ENCODE data around the gene TMEM140. TPM values are rescaled to one million over a fixed set of nuclear protein-coding genes. Genes with fewer than 3 reads are reported as not detected.

Gene TMEM140
- total RNA-seq, 1 donor from 2014 or later, result 0.27 TPM

DNA sequence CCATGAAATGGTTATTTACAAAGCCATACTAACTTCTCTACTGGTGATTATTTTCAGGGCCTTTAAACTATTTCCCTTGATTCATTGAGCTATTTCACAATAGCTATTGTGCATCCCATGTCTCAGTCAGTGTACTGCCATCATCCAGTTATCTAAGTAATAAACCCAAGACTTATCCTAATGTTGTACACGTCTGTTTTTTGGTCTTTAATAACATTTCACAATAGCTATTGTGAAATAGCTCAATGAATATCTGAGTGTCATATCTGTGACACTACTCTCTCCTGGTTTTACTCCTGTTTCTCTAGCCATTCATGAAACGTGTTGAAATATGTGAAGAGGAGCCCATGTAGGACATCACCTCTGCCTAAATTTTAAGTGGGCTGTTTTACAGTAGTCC is 36.5 kb upstream of the TMEM140 start:
- Mint-ChIP-seq H3K4me1 (ENCODE audit: low read depth, unreplicated experiment) (no peaks in the 10 kb centered on the region), H3K36me3 (ENCODE audit: low read depth, unreplicated experiment) (peaks cover 2% of the 10 kb centered on the region), H3K9me3 (ENCODE audit: unreplicated experiment) (no peaks in the 10 kb centered on the region), H3K4me3 (ENCODE audit: unreplicated experiment) (no peak overlapping the region), H3K27me3 (ENCODE audit: low read depth, unreplicated experiment) (no peaks in the 10 kb centered on the region), H3K27ac (ENCODE audit: unreplicated experiment) (no peak overlapping the region)
- no peaks in the 10 kb centered on the region for H3K27me3 ChIP-seq (ENCODE audit: insufficient read depth, low read length)
- H3K9me3 ChIP-seq (ENCODE audit: insufficient read depth, low read depth, low read length), result no peaks in the 10 kb centered on the region
- H3K36me3 ChIP-seq (ENCODE audit: insufficient read depth, low read length), result no peaks in the 10 kb centered on the region
- H3K79me2 ChIP-seq (ENCODE audit: insufficient read depth, low read length), result no peaks in the 10 kb centered on the region
- H3K4me3 ChIP-seq (ENCODE audit: insufficient read depth, low read depth, low read length), result no peak overlapping the region
- no peak for DNase-seq (ENCODE audit: low read depth)
- H3K9ac ChIP-seq (ENCODE audit: low read length), result no peak overlapping the region
- no peaks in the 10 kb centered on the region for H4K20me1 ChIP-seq (ENCODE audit: insufficient read depth, low read length)
- H3K4me2 ChIP-seq (ENCODE audit: low read length), result no peak overlapping the region
- FAIRE-seq, result no peak
- no peaks in the 10 kb centered on the region for H3K4me1 ChIP-seq (ENCODE audit: insufficient read depth, low read length)
- H2AFZ ChIP-seq (ENCODE audit: low read depth, low read length), result no peak overlapping the region
- H3K27ac ChIP-seq (ENCODE audit: low read depth, low read length), result no peak overlapping the region
- no peak for TF ChIP-seq EZH2 (IDR thresholded peaks at IDR 0.05; ENCODE audit: insufficient read depth, low read length)
- TF ChIP-seq, protein P1, sequence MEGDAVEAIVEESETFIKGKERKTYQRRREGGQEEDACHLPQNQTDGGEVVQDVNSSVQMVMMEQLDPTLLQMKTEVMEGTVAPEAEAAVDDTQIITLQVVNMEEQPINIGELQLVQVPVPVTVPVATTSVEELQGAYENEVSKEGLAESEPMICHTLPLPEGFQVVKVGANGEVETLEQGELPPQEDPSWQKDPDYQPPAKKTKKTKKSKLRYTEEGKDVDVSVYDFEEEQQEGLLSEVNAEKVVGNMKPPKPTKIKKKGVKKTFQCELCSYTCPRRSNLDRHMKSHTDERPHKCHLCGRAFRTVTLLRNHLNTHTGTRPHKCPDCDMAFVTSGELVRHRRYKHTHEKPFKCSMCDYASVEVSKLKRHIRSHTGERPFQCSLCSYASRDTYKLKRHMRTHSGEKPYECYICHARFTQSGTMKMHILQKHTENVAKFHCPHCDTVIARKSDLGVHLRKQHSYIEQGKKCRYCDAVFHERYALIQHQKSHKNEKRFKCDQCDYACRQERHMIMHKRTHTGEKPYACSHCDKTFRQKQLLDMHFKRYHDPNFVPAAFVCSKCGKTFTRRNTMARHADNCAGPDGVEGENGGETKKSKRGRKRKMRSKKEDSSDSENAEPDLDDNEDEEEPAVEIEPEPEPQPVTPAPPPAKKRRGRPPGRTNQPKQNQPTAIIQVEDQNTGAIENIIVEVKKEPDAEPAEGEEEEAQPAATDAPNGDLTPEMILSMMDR (IDR thresholded peaks at IDR 0.05; ENCODE audit: insufficient read depth, low read depth, low read length), result no peak

GRCh38 chr7:135114622-135115021 is 33.2 kb upstream of the TMEM140 start:
- Mint-ChIP-seq H3K27ac (ENCODE audit: unreplicated experiment) (no peak overlapping the region), H3K27me3 (ENCODE audit: low read depth, unreplicated experiment) (no peaks in the 10 kb centered on the region), H3K9me3 (ENCODE audit: unreplicated experiment) (peaks cover 2% of the 10 kb centered on the region), H3K4me3 (ENCODE audit: unreplicated experiment) (no peak overlapping the region), H3K36me3 (ENCODE audit: low read depth, unreplicated experiment) (no peaks in the 10 kb centered on the region), H3K4me1 (ENCODE audit: low read depth, unreplicated experiment) (no peaks in the 10 kb centered on the region)
- Histone ChIP-seq H3K9ac (ENCODE audit: low read length) (no peak overlapping the region), H3K79me2 (ENCODE audit: insufficient read depth, low read length) (no peaks in the 10 kb centered on the region), H3K4me1 (ENCODE audit: insufficient read depth, low read length) (no peaks in the 10 kb centered on the region), H3K4me2 (ENCODE audit: low read length) (no peak overlapping the region), H3K4me3 (ENCODE audit: insufficient read depth, low read depth, low read length) (no peak overlapping the region), H3K36me3 (ENCODE audit: insufficient read depth, low read length) (no peaks in the 10 kb centered on the region), H3K27ac (ENCODE audit: low read depth, low read length) (no peak overlapping the region), H3K27me3 (ENCODE audit: insufficient read depth, low read length) (no peaks in the 10 kb centered on the region), H3K9me3 (ENCODE audit: insufficient read depth, low read depth, low read length) (no peaks in the 10 kb centered on the region), H2AFZ (ENCODE audit: low read depth, low read length) (no peak overlapping the region), H4K20me1 (ENCODE audit: insufficient read depth, low read length) (no peaks in the 10 kb centered on the region)
- no peak for TF ChIP-seq EZH2 (IDR thresholded peaks at IDR 0.05; ENCODE audit: insufficient read depth, low read length)
- TF ChIP-seq, protein P1 (IDR thresholded peaks at IDR 0.05; ENCODE audit: insufficient read depth, low read depth, low read length), result no peak
- DNase-seq (ENCODE audit: low read depth), result no peak
- FAIRE-seq, result no peak

DNA sequence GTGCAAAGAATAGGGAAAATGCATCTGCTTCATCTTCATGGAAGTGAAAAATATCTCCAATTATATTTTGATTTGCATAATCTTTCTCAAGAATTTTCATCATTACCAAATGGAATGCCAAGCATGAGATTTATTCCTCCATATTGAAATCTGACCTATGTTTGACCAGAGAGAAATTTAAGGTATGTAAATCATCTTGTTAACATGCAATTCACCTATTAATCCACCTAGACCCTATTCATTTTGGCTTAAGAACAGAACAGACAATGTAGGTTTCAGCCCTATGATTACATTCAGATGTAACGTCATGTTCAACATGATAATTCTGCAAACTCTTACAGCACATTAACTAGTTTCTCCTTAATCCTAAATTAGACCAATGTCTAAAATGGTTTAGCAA is 30.8 kb upstream of the TMEM140 start:
- Mint-ChIP-seq H3K36me3 (ENCODE audit: low read depth, unreplicated experiment) (no peaks in the 10 kb centered on the region), H3K4me1 (ENCODE audit: low read depth, unreplicated experiment) (no peaks in the 10 kb centered on the region), H3K27me3 (ENCODE audit: low read depth, unreplicated experiment) (no peaks in the 10 kb centered on the region), H3K27ac (ENCODE audit: unreplicated experiment) (no peak overlapping the region), H3K4me3 (ENCODE audit: unreplicated experiment) (no peak overlapping the region), H3K9me3 (ENCODE audit: unreplicated experiment) (peaks cover 12% of the 10 kb centered on the region)
- no peak overlapping the region for H3K27ac ChIP-seq (ENCODE audit: low read depth, low read length)
- no peak for TF ChIP-seq EZH2 (IDR thresholded peaks at IDR 0.05; ENCODE audit: insufficient read depth, low read length)
- TF ChIP-seq, protein P1 (IDR thresholded peaks at IDR 0.05; ENCODE audit: insufficient read depth, low read depth, low read length), result no peak
- no peak for FAIRE-seq
- no peaks in the 10 kb centered on the region for H3K9me3 ChIP-seq (ENCODE audit: insufficient read depth, low read depth, low read length)
- no peak overlapping the region for H2AFZ ChIP-seq (ENCODE audit: low read depth, low read length)
- no peak overlapping the region for H3K4me3 ChIP-seq (ENCODE audit: insufficient read depth, low read depth, low read length)
- H3K9ac ChIP-seq (ENCODE audit: low read length), result no peak overlapping the region
- no peak for DNase-seq (ENCODE audit: low read depth)
- H3K79me2 ChIP-seq (ENCODE audit: insufficient read depth, low read length), result no peaks in the 10 kb centered on the region
- no peaks in the 10 kb centered on the region for H3K4me1 ChIP-seq (ENCODE audit: insufficient read depth, low read length)
- H3K36me3 ChIP-seq (ENCODE audit: insufficient read depth, low read length), result no peaks in the 10 kb centered on the region
- no peak overlapping the region for H3K4me2 ChIP-seq (ENCODE audit: low read length)
- no peaks in the 10 kb centered on the region for H4K20me1 ChIP-seq (ENCODE audit: insufficient read depth, low read length)
- no peaks in the 10 kb centered on the region for H3K27me3 ChIP-seq (ENCODE audit: insufficient read depth, low read length)

Data from astrocyte (in vitro differentiated cells and primary cell).